Liver (tissue), 3 donors: ENCODE data around the gene STARD9.

Source experiments
- CTCF ChIP-seq: fragments of 150-350 bp; IDR thresholded peaks from 2 replicates; pipeline ENCODE4 v1.5.1; 2017; ENCODE audit warnings: improper control_type of control experiment, low read depth, low read length; ENCODE audit not compliant: missing input control
- HNF4A ChIP-seq, 2 donors: conservative IDR thresholded peaks; 2 replicates each; pipeline ENCODE4 v1.6.1; 2016; ENCODE audit warnings: antibody characterized with exemption in 2 of 2, mild to moderate bottlenecking in 2 of 2
- RAD21 ChIP-seq, 2 donors: IDR thresholded peaks; 2 replicates each; pipeline ENCODE4 v1.6.1; 2016; ENCODE audit warnings: antibody characterized with exemption in 2 of 2, mild to moderate bottlenecking in 2 of 2
- REST ChIP-seq: IDR thresholded peaks from 2 replicates; pipeline ENCODE4 v1.6.1; 2016; ENCODE audit warnings: antibody characterized with exemption, mild to moderate bottlenecking
- TAF1 ChIP-seq: conservative IDR thresholded peaks from 2 replicates; pipeline ENCODE4 v1.6.1; 2016; ENCODE audit warnings: antibody characterized with exemption, mild to moderate bottlenecking
- donor health status: healthy.
- donor health status: healthy.

GRCh38 chr15:42549741-42550392, 25.5 kb upstream of the STARD9 start:
- TF ChIP-seq REST (no peak), CTCF (no peak), TAF1 (no peak), RAD21 (IDR thresholded peaks at IDR 0.05) (no peak), HNF4A (conservative IDR thresholded peaks at IDR 0.05) (peak in 1 of 2 donors; percentile 37)
